ENCODE data around the gene AFDN.

AFDN gene

DNA sequence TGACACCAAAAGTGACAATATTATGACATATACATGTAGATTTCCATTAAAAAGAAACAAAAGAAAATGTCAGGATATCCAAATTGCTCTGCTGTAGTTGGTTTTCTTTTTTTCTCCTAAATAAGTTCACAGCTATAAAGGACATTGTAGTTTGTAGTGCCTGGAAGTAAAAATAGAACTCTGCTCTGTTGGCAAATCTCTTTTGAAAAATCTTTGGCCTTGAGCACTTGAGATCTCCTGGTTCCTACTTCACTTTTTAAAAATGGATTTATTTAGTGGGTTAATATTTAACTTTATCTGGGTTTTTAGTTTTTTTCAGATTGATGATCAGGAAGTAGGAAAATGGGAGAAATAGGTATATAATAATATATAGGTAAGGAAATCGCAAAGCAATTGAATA, 52.9 kb downstream of the AFDN start:
- no peak for DNase-seq (ENCODE audit: low spot score)

DNA sequence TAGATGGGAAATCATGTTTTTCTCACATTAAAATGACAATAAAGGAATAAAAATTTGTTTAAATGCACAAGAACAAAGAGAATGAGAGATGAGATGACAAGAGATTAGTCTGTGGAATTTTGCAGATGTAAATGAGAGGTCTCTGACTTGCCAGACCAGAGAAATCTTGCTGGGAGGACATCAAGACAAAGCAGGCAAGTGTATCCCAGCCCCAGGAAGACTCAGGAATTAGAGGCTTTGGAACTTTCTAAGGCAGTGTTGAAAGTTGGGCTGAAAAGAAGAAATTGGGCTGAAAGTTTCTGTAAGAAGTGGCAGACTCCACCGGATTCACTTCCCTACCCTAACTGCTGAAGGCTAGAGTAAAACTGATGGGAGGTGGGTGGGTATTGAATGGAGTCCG, 54.6 kb downstream of the AFDN start:
- DNase-seq (ENCODE audit: low spot score) = no peak

DNA sequence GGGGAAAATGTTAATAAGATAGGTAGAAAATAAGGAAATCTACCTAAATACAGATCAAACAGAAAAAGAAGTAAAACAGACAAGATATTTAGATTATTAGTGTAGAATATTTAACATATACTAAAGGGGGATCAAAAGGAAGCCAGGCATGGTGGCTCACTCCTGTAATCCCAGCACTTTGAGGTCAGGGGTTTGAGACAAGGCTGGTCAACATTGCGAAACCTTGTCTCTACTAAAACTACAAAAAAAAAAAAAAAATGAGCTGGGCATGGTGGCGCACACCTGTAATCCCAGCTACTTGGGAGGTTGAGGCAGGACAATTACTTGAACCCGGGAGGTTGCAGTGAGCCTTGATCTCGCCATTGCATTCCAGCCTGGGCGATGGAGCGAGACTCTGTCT, 55.5 kb downstream of the AFDN start:
- no peak for DNase-seq (ENCODE audit: low spot score)

DNA sequence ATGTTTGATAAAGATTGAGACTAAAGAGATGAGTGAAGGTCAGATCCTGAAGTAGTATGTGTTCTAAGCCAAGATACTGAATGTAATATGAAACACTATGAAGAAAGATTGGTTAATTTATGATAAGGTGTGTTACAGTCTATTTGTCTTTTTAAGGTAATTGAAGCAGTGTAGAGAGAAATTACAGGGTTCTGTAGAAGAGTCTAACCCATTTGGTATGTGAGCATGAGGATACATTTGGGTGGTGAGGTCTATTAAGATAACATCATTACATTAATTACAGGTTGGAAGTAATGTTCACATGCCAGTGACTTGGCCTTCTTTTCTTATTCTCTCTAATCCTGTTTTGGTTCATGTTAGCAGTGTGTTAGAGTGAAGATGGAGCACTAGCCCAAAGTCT, 61.4 kb downstream of the AFDN start:
- no peak for DNase-seq (ENCODE audit: low spot score)

DNA sequence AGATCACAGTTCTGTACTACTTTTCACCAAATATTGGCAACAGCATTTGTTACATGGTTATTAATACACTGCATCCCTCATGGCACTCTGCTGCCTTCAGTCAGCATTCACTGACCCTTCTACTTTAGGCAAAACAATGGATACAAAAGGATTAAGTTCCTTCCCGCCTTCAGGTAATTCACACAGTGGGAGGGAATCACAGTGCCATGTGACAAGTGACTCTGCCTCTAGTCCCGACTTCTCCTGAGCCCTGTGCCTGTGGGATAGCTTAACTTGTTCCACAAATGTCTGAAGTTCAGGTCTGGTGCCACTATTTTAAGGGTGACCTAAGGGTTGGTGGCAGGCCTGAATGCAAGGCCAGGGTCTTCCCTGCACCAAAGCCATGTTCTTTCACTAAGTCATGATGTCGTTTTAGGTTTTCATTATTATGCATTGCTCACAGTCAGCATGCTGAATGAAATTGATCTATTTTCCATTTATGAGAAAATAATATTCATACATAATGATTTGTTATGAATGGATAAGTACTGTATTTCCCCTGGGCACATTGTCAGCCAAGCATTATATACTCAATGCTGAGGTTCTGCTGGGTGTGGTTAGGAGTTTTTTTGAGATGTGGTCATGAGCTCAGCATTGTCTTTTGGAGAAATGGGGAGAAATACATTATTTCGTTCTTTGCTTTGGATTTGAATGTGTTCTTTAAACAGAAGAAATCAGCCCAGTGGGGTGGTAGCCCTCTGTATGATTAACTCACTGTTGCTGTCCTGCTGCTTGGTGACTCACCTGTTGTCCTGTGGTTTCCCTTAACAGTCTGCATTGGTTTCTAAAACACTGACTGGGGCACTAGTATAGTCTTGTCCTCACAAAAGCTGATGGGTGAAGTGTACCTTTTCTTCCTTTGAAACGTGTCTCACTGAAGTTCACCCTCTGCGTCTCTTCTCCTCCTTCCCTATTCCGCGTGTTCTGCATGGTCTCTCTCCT, 66.4 kb downstream of the AFDN start:
- DNase-seq (ENCODE audit: low spot score) = peak; percentile 20

DNA sequence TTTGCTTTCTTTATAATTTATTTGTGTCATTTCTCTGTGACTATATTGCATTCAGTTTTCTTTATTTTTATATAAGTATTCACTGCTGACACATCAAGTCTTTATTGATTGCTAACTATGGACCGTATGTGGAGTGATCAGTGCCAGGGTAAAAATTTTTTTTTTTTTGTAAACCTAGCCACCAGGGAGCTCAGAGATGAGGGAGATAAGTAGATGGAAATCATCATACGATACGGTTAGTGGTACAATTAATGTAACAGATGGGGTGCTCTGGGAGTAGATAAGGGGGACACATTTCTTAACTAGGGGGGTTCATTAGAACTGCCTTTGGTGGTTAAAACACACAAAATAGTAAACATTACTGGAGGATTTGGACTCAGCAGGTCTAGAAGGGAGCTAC, 68.3 kb downstream of the AFDN start:
- DNase-seq (ENCODE audit: low spot score) = no peak

DNA sequence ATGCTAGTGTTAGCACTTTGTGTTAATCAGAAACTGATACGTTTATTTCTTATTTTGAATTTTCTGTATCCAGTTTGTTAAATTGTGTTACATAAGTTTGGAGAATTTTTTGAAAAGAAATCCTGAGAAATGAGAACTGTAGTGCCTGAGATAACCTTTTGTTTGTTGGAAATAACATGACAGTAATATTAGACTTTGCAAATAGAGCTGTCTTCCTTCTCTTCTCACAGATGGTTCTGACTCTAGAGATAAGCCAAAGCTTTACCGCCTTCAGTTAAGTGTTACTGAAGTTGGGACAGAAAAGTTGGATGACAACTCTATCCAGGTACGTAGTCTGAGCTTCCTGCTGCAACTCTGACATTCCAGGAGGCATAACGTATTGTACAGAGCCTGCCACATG, 69.9 kb downstream of the AFDN start:
- no peak for DNase-seq (ENCODE audit: low spot score)

DNA sequence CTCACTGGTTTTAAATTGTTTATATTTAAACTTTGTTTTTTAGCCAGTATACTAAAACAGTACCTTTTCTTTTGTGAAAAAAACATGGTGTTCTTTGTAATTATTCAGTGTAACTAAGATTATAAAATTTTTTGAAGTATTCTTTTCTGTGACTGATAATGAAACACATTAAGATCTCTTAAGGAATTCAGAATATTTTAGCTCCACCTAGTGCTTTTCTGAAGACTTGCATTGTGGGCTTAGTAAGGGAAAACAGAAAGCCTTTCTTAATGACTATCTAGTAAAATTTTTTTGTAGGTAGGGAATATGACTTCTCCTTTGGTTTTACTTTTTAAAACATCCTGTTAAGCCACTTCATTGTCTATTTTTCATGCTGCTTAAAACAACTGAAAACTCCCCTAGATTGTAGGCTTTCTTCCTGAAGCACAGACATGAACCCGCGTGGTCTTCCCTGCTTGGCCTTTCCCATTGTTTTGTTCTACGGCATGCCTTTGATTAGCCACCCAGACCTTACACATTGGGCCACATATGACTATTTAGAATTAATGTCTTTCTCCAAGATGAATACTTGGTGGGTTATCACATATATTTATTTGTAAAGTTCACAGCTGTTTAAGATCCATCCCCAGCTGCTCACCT, 72.1 kb downstream of the AFDN start:
- peak; percentile 37 for DNase-seq (ENCODE audit: low spot score)

DNA sequence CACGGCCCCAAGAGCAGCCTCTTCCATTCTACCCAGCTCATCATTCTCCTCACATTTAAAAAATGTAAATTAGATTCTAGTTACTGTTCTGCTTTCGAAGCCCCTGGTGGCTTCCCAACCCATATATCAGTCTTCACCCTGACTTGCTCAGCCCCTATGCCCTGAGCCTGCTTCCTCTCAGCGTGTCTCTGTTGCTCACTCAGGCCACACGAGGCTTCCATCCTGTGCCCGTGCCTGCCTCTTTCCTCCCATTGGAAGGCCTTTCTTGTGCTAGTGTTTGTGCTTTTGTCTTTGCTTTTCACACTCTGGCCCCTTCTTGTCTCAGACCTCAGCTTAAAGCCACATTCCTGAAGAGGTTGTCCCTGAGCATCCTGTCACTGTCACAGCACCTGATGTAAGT, 78.1 kb downstream of the AFDN start:
- no peak for DNase-seq (ENCODE audit: low spot score)

DNA sequence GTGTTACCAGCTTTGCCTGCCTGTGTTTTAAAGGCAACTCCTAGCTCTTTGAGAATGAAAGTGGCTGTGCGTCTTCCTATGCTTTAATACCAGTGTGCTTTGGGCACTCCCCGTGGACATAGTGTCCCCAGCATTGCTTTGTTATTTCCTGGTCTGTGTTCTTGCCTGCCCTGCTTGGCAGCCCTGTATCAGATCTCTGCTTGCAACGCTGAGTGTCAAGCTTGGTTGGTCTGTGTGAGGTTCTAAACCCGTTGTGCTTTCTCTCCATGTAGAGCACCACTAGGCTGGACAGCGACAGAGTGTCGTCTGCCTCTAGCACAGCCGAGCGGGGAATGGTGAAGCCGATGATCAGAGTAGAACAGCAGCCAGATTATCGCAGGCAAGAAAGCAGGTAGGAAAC, 80.2 kb downstream of the AFDN start:
- DNase-seq (ENCODE audit: low spot score) = no peak

DNA sequence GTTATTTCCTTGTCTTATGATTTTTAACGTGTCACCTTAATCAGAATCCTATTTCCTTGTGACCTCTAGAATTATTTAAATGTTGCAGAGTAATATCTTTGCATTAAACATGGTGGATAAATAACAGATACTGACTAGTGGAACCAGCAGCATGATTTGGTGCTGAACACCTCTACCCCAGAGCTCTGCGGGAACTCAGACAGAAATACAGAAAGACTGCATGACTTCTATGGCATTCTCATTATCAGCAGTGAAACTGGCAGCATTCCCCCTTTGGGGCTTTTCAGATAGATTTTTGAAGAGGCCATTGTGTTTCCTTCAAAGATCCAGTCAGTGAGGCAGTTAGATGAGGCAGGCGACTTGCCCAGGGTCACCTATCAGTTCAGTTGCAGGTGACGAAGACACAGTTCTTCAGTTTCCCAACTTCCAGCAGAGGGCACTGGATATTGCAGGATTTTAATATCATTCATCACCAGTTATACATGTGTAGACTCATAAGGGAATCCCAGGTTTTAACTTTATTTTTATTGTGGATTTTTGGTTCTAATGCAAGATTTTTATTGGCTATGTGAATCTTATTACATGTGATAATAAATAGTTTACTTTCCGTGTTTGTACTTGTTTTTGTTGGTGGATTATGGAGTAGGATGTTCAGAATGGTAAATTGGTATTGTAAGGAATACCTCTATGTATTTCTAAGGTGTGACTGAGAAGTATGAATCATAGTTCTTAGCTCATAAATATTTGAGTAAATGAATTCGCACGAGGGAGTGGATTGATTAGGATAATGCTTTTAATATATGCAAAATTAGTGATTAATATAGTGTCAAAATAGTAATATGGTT, 81.3 kb downstream of the AFDN start:
- DNase-seq (ENCODE audit: low spot score) = no peak

DNA sequence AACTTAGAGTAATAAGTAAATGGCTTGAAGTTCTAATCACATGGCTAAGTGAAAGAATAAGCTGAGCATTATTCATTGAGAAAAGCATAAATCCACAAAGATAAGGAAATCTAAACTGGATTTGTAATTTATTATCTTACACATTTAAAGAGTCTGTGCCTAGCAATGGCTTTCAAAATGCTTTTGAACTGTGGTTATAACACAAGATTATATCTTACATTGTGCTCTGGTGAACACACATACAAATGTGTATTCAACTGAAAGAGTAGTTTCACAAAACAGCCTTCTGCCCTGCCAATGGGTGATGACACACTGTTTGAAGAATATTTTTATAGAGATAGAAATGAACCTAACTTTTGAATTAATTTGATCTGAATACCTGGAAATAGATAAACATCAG, 83.3 kb downstream of the AFDN start:
- no peak for DNase-seq (ENCODE audit: low spot score)

DNA sequence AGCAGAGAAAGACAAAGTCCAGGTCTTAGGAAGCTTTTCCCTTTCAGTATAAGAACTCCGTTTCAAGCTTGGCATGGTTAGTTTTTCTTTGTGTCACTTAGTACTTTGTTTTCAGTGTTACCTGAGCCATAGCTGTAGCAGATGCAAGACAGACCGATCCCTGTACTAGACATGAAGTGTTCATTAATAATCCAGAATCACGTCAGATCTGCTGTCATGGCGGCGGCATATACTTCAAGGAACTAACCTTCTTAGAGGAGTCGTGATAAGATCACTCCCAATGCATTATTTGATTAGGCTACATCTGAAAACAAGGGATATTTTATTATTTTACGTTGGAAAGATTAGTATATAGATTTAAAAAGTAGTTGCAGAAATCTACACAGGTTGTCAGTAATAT, 83.9 kb downstream of the AFDN start:
- DNase-seq (ENCODE audit: low spot score) = no peak

DNA sequence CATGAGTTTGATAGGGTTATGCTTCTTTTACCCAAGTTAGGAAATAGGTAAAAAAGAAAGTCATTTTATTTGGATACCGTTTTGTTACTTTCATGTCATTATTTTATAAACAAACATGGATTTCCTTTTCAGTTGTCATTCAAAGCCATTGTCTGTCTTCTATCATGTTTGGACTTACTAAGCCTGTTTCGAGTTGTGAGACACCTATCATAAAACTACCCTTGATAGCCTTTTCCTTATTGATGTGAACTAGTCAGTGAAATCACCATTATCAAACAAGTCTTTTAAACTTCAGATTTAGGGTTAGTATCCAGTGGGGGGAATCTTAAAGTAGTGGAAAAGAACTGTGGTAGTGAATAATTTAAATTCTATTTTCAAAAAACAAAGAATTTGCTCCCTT, 85.8 kb downstream of the AFDN start:
- no peak for DNase-seq (ENCODE audit: low spot score)

DNA sequence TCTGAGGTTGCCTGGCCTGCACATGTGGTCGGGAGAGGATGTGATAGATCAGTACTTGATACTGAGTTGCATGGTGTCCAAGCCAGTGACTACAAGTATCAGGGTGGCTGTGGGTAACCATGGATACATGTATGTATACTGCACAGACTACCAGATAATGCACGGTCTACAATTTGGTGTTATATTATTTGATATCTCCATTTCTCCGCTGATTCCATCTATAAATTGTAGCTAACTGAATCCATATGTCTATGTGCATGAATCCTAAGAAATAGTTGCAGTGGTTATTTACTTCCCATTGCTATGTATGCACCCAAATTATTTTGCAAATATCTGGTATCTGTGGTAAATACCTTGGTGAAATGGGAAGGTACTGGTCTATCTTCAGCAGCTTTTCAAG, 87.0 kb downstream of the AFDN start:
- DNase-seq (ENCODE audit: low spot score) = no peak

DNA sequence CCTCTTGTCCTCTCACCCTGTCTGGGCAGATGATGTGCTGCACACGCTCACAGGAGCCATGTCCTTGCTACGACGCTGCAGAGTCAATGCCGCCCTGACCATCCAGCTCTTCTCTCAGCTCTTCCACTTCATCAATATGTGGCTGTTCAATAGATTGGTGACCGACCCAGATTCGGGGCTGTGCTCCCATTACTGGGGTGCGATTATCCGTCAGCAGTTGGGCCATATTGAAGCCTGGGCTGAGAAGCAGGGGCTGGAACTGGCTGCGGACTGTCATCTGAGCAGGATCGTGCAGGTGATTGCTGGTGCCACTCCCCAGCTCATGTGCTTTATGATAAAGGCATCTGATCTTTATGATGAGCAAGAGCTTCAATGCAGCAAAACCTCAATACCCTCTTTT, 88.4 kb downstream of the AFDN start:
- DNase-seq (ENCODE audit: low spot score) = no peak

DNA sequence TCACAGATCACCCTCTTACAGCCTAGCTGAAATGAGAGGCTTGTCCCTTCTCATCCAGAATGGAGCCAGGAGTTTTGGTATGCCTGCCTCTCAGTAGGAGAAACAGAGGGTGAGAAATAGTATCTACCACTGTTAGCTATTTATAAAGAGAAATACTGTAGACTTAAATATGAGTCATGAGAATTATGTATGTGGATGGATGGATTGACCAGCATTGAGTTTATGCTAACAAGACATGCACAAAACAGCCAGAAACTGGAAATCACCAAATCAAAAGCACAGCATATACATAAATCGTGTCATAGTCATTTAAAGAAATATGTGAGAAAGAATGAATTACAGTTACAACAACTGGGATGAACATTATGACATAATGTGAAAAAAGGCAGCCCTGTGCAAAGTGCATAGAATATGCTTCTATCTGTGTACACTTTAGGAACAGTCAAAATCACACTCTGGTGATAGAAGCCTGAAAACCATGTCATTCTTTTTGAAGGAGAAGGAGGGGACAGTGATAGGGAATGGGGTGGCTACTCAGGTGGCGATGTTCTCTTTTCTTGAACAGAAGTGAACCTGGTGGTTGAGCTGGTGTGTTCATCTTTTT, 90.9 kb downstream of the AFDN start:
- no peak for DNase-seq (ENCODE audit: low spot score)

DNA sequence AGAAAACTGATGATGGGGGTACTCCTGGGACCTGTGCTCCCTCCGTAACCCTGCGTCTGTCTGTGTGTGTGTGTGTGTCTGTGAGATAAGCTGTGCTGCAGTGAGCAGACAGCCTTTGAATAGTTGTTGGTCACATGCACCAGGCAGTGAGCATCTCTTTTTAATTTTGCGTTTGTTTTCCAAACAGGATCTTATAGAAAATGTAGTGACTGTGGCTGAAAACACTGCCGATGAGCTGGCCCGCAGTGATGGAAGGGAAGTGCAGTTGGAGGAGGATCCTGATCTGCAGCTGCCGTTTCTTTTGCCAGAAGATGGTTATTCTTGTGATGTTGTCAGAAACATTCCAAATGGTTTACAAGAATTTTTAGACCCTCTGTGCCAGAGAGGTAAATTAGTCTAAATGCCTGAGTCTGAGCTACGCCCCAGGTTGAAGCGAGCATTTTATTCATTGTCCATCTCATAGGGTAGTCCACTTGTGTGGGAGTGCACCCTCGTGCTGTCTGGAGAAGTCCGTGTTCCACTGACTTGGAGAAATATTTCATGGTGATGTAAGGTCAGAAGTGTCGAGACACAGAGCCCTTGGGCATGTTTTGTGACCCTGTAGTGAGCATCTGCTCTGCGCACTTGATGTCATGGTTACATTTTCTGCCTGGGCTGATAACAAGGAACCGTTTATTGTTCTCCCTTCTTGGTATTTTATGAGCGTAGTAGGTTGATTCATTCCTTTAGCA, 92.0 kb downstream of the AFDN start:
- DNase-seq (ENCODE audit: low spot score) = no peak

DNA sequence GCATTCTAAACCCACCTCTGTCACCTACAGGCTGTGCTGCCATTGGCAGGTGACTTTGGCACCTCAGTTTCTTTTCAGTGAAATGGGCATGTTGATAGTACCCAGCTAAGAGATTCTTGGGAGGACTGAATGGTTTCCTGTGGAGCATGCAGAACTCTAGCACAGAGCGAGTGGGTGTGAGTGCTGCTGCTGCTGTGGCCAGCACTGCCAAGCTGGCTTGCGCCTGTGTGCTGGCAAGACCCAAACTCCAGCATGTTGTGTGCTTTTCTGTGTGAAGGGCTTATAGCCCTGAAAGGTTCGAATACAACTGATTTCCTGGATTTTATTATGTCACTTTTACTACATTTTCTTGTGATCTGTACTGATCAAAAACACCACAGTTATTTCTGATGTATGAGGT, 92.6 kb downstream of the AFDN start:
- DNase-seq (ENCODE audit: low spot score) = no peak

DNA sequence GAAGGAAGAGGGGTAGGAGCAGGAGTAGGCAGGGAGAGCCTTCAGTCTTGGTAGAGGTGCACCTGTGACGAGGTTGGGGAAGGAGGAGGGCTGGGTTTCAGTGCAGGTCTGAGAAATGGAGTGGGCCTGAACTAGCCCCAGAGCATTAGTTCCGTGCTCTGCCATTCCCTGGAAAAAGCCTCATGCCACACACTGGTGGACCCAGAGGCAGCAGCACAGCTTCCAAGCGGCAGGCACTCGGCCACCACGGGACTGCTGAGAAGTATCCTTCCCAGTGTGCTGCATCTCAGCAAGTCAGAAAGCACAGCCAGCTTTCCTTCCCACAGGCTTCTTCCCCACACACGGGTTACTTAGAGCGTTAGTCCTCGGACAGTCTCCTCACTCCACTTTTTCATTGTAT, 93.5 kb downstream of the AFDN start:
- DNase-seq (ENCODE audit: low spot score) = no peak

DNA sequence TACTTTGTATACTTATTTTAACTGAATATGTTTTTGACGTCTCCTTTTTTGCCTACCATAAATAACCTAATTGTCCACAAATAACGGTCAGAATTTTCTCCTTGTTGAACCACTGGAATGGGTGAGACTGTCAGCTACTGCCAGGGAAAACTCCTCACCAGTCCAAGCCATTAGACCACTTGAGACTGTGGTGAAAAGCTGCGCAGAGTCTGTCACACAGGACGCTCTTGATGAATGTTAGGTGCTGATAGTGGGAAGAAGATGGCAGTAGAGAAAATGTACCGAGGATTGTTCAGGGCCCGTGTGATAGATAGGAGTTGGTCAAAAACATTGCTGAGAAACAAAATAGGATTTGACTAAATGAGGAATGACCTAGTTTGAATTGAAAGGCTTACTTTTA, 95.1 kb downstream of the AFDN start:
- DNase-seq (ENCODE audit: low spot score) = no peak

DNA sequence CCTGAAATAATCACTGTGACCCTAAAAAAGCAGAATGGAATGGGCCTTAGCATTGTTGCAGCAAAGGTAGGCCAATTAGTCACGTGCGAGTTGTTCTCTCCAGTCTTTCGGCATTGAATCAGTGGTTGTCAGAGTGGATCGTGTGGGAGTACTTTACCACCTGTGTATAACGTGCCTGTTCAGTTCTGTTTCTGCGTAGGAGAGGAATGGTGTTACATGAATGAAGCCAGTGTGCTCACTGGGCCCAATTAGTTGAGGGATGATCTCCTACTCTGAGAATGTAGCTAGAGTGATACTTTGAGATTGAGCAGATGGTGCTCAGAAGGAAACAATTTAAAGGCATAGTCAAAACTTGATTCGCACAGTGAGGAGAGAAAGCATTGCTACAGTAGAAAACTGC, 98.3 kb downstream of the AFDN start:
- no peak for DNase-seq (ENCODE audit: low spot score)

All from CD4-positive, alpha-beta T cell treated with Interleukin-2 at 100 ng/mL for 4 hours (primary cell).